Neuronal stem cell (in vitro differentiated cells): ENCODE measurements around the gene DCUN1D3.

Experiments used
- DNase-seq: peaks from one replicate; pipeline ENCODE4 v3.0.0-alpha.2; 2013; ENCODE audit warnings: low spot score
- H2AFZ ChIP-seq: one replicate; pipeline ENCODE4 v1.6.1; 2013; ENCODE audit warnings: mild to moderate bottlenecking, low read length, inconsistent platforms
- H2AK5ac ChIP-seq: 2 replicates; pipeline ENCODE4 v1.6.1; 2013; ENCODE audit warnings: low read depth, mild to moderate bottlenecking, inconsistent platforms, low read length, moderate library complexity, mixed read lengths
- H2BK120ac ChIP-seq: 2 replicates; pipeline ENCODE4 v1.6.1; 2013; ENCODE audit warnings: low read depth, mild to moderate bottlenecking, inconsistent platforms, low read length, moderate library complexity, mixed read lengths
- H2BK12ac ChIP-seq: one replicate; pipeline ENCODE4 v1.6.1; 2013; ENCODE audit warnings: low read length, inconsistent platforms
- H2BK15ac ChIP-seq: 2 replicates; pipeline ENCODE4 v1.6.1; 2013; ENCODE audit warnings: mild to moderate bottlenecking, low read length, inconsistent platforms, mixed read lengths
- H2BK5ac ChIP-seq: one replicate; pipeline ENCODE4 v1.6.1; 2013; ENCODE audit warnings: inconsistent platforms, mild to moderate bottlenecking, low read length, moderate library complexity
- H3K14ac ChIP-seq: one replicate; pipeline ENCODE4 v1.6.1; 2013; ENCODE audit warnings: low read length, inconsistent platforms
- H3K18ac ChIP-seq: 2 replicates; pipeline ENCODE4 v1.6.1; 2013; ENCODE audit warnings: low read length, inconsistent platforms
- H3K23ac ChIP-seq: 2 replicates; pipeline ENCODE4 v1.6.1; 2013; ENCODE audit warnings: low read depth, mild to moderate bottlenecking, mixed read lengths, low read length, inconsistent platforms; ENCODE audit not compliant: poor library complexity
- H3K27ac ChIP-seq: replicated peaks from 3 replicates; pipeline ENCODE4 v1.5.1; 2013; ENCODE audit warnings: low read length, inconsistent platforms
- H3K27me3 ChIP-seq, 3 experiments: 2 replicates each; pipeline ENCODE4 v1.6.1; 2013; ENCODE audit warnings: low read length in 3 of 3, mild to moderate bottlenecking in 2 of 3, inconsistent platforms in 1 of 3, low read depth in 1 of 3, mixed read lengths in 1 of 3, moderate library complexity in 1 of 3; ENCODE audit not compliant: control insufficient read depth in 3 of 3, insufficient read depth in 3 of 3
- H3K36me3 ChIP-seq, 2 donors: replicated peaks in 1 of 2; 2 replicates each; pipeline ENCODE4 v1.6.1; 2013; ENCODE audit warnings: low read length in 2 of 2; ENCODE audit not compliant: control insufficient read depth in 2 of 2, insufficient read depth in 2 of 2
- H3K4ac ChIP-seq: 2 replicates; pipeline ENCODE4 v1.6.1; 2013; ENCODE audit warnings: inconsistent platforms, mild to moderate bottlenecking, low read length, moderate library complexity
- H3K4me1 ChIP-seq, 2 donors: 1 replicate in 1 of 2; 2 replicates in 1 of 2; pipeline ENCODE4 v1.6.1; 2013; ENCODE audit warnings: low read length in 2 of 2, low read depth in 1 of 2; ENCODE audit not compliant: control insufficient read depth in 2 of 2, insufficient read depth in 1 of 2
- H3K4me2 ChIP-seq: one replicate; pipeline ENCODE4 v1.6.1; 2013; ENCODE audit warnings: mild to moderate bottlenecking, low read length, inconsistent platforms; ENCODE audit not compliant: insufficient read depth, poor library complexity, severe bottlenecking
- H3K4me3 ChIP-seq, 2 donors: 2 replicates each; pipeline ENCODE4 v1.5.1; 2013; ENCODE audit warnings: low read length in 2 of 2, mild to moderate bottlenecking in 2 of 2, inconsistent platforms in 1 of 2, moderate library complexity in 1 of 2
- H3K79me1 ChIP-seq: one replicate; pipeline ENCODE4 v1.6.1; 2013; ENCODE audit warnings: low read depth, mild to moderate bottlenecking, inconsistent platforms, low read length, moderate library complexity
- H3K9ac ChIP-seq: one replicate; pipeline ENCODE4 v1.6.1; 2013; ENCODE audit warnings: mild to moderate bottlenecking, low read depth, low read length, inconsistent platforms; ENCODE audit not compliant: poor library complexity
- H3K9me3 ChIP-seq, 2 donors: replicated peaks in 1 of 2; 2 replicates each; pipeline versions ENCODE3 to v1.6.1; 2013; ENCODE audit warnings: low read length in 2 of 2, mild to moderate bottlenecking in 2 of 2, inconsistent platforms in 1 of 2, low read depth in 1 of 2, mixed read lengths in 1 of 2, moderate library complexity in 1 of 2; ENCODE audit not compliant: control insufficient read depth in 2 of 2, insufficient read depth in 1 of 2
- H4K8ac ChIP-seq: one replicate; pipeline ENCODE4 v1.6.1; 2013; ENCODE audit warnings: low read depth, mild to moderate bottlenecking, inconsistent platforms, low read length, moderate library complexity
- H4K91ac ChIP-seq: one replicate; pipeline ENCODE4 v1.6.1; 2013; ENCODE audit warnings: low read length, low read depth, mild to moderate bottlenecking, inconsistent platforms; ENCODE audit not compliant: poor library complexity
- whole genome bisulfite sequencing, 2 donors: extraction: QIAGEN DNeasy Blood & Tissue Kit; methylation state at CpG; one replicate each; pipeline ENCODE4 v1.1.7; 2013; ENCODE audit warnings: missing lambda C conversion rate in 2 of 2, mixed read lengths in 1 of 2; ENCODE audit not compliant: insufficient read length in 2 of 2, insufficient replicate concordance in 1 of 2; ENCODE audit errors: extremely low coverage in 2 of 2; 5-methylcytosine and 5-hydroxymethylcytosine counted together

The DCUN1D3 gene

DNA sequence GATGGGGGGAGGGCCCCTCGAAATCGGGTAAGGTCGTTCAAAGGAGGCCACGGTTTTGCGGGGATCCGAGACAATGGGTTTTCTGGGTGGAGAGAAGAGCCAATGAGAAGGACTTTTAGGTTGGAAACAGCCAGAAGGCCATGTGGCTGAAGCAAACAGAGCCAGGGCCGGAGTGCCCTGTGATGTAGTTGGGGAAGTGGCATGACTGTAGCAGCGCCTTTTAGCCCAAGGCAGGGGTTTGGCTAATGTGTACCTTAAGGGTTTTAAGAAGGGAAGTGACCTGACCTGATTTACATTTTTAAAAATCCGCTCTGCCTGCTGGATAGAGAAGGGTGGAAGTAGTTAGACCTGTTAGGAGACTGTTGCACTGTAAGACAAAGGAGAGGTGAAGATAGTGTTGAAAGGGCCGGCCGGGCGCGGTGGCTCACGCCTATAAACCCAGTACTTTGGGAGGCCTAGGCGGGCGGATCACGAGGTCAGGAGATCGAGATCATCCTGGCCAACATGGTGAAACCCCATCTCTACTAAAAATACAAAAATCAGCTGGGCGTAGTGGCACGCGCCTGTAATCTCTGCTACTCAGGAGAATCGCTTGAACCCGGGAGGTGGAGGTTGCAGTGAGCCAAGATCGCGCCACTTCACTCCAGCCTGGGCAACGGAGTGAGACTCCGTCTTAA is 1.4 kb upstream of the DCUN1D3 start:
- Histone ChIP-seq H2BK15ac (no peak overlapping the region), H2AFZ (peak overlapping the region; percentile 90), H3K27me3 (no peaks in the 10 kb centered on the region), H3K36me3 (peaks cover 5 to 27% of the 10 kb centered on the region in 2 donors), H3K23ac (peak overlapping the region; percentile 38), H2BK120ac (no peak overlapping the region), H3K9me3 (no peaks in the 10 kb centered on the region), H3K79me1 (peaks cover 5% of the 10 kb centered on the region), H3K4me1 (peaks cover 9 to 16% of the 10 kb centered on the region in 2 donors), H2AK5ac (no peak overlapping the region), H3K27ac (peak overlapping the region; percentile 91), H3K4me2 (peak overlapping the region; percentile 58), H4K8ac (no peak overlapping the region), H4K91ac (no peak overlapping the region), H3K4ac (no peak overlapping the region), H3K4me3 (peak overlapping the region; percentile 73 to 86), H2BK12ac (no peak overlapping the region), H3K14ac (no peak overlapping the region), H2BK5ac (no peak overlapping the region), H3K9ac (peak overlapping the region; percentile 92), H3K18ac (no peak overlapping the region)
- peak; percentile 21 for DNase-seq
- no CpG with 5 or more reads among the region's 27 CpGs for WGBS, 2 donors

- no peak overlapping the region for H2BK120ac ChIP-seq
- peak overlapping the region; percentile 96 for H3K23ac ChIP-seq
- peak overlapping the region; percentile 53 for H2AK5ac ChIP-seq
- H3K79me1 ChIP-seq, result peaks cover 5% of the 10 kb centered on the region
- no peak overlapping the region for H3K4ac ChIP-seq
- H3K4me3 ChIP-seq, result peak overlapping the region; percentile 73 to 86
- H2BK12ac ChIP-seq, result no peak overlapping the region
- H4K91ac ChIP-seq, result no peak overlapping the region
- peak overlapping the region; percentile 97 for H3K18ac ChIP-seq
- no peak for DNase-seq
- peak overlapping the region; percentile 40 for H3K14ac ChIP-seq
- peak overlapping the region; percentile 58 for H3K4me2 ChIP-seq
- H3K36me3 ChIP-seq, result peaks cover 5 to 29% of the 10 kb centered on the region in 2 donors
- no peak overlapping the region for H4K8ac ChIP-seq
- no CpG with 5 or more reads among the region's 20 CpGs for WGBS, 2 donors
- H2AFZ ChIP-seq, result peak overlapping the region; percentile 90
- H3K4me1 ChIP-seq, result peaks cover 9 to 16% of the 10 kb centered on the region in 2 donors
- H2BK15ac ChIP-seq, result no peak overlapping the region
- no peaks in the 10 kb centered on the region for H3K27me3 ChIP-seq
- peak overlapping the region; percentile 92 for H3K9ac ChIP-seq
- H3K9me3 ChIP-seq, result no peaks in the 10 kb centered on the region
- H2BK5ac ChIP-seq, result peak overlapping the region; percentile 72
- peak overlapping the region; percentile 91 for H3K27ac ChIP-seq
Measured at GRCh38 chr16:20901068-20901435, 894 bp upstream of the DCUN1D3 start.

DNA sequence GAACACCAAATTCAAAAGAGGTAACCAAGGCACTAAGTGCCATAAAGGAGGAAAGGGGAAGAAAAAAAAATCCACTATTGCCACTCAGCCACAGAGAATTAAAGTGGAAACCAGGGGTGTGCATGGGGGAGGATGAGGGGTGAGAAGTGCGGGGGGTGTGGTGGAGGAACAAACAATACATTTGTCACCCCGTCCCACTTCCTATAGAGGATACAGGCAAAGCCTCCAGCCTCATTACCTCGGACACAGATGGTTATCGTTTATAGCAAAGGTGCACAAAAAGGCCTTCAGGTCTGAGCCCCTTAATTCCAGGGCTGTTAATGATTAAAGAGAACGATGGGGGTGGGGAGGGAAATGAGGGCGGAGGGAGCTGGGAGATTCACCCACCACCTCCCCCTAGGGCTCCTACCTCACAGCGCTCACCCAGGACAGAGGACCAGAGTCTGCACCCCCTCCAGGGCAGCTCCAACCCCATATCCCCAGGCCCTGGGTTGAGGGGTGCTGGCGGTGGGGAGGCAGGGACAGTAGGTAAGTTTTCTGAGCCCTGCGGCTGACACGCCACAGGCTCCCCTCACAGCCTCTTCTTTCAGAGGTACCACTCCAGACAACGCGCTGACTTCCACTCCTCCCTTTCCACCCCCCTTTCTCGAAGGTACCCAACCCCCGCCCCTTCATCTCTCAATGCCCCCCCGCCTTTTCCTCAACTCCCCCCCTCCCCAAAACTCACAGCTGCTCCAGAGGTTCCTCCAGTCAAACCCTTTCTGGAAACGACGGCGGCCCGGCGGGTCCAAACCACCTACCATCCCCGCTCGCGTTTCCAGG is 470 bp downstream of the DCUN1D3 start:
- H3K4me1 ChIP-seq, result peaks cover 7 to 16% of the 10 kb centered on the region in 2 donors
- peaks cover 5 to 42% of the 10 kb centered on the region in 2 donors for H3K36me3 ChIP-seq
- peak overlapping the region; percentile 88 for H3K18ac ChIP-seq
- no peaks in the 10 kb centered on the region for H3K27me3 ChIP-seq
- H2BK12ac ChIP-seq, result no peak overlapping the region
- peak overlapping the region; percentile 88 for H2AFZ ChIP-seq
- no peak overlapping the region for H3K14ac ChIP-seq
- H2BK15ac ChIP-seq, result no peak overlapping the region
- no peaks in the 10 kb centered on the region for H3K9me3 ChIP-seq
- no peak overlapping the region for H2BK120ac ChIP-seq
- H3K79me1 ChIP-seq, result peaks cover 5% of the 10 kb centered on the region
- peak; percentile 17 for DNase-seq
- no peak overlapping the region for H2AK5ac ChIP-seq
- no peak overlapping the region for H4K8ac ChIP-seq
- peak overlapping the region; percentile 81 for H3K4me2 ChIP-seq
- peak overlapping the region; percentile 73 to 96 for H3K4me3 ChIP-seq
- H3K9ac ChIP-seq, result peak overlapping the region; percentile 97
- H4K91ac ChIP-seq, result no peak overlapping the region
- WGBS, 2 donors, result no CpG with 5 or more reads among the region's 23 CpGs
- peak overlapping the region; percentile 29 for H3K27ac ChIP-seq
- H3K23ac ChIP-seq, result no peak overlapping the region
- no peak overlapping the region for H2BK5ac ChIP-seq
- no peak overlapping the region for H3K4ac ChIP-seq

DNA sequence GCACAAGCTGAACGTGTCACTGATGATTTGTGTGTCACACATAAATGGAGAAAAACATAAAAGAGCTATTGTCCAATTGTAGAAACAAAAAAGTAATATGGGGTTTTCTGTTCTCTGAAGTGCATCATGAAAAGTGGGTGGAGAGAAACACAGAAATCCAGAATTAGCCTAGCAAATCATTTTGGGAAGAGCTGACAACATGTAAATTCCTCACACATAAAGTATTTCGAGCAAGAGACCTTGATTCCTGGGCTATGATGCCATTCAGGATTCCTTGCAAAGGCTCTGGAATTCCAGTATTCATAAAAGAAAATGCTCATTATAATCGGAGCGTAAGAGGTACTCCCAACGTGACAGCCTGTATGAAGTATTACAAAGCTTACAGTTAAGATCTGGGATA is 1.1 kb downstream of the DCUN1D3 start:
- H3K23ac ChIP-seq, result no peak overlapping the region
- no peak overlapping the region for H2BK12ac ChIP-seq
- H3K36me3 ChIP-seq, result peaks cover 7 to 48% of the 10 kb centered on the region in 2 donors
- H3K27ac ChIP-seq, result no peak overlapping the region
- no peak overlapping the region for H4K91ac ChIP-seq
- peaks cover 7 to 16% of the 10 kb centered on the region in 2 donors for H3K4me1 ChIP-seq
- peak overlapping the region; percentile 73 to 96 for H3K4me3 ChIP-seq
- DNase-seq, result no peak
- no peak overlapping the region for H2BK120ac ChIP-seq
- H3K18ac ChIP-seq, result no peak overlapping the region
- no peak overlapping the region for H2AK5ac ChIP-seq
- no peak overlapping the region for H2AFZ ChIP-seq
- H3K9me3 ChIP-seq, result no peaks in the 10 kb centered on the region
- H2BK5ac ChIP-seq, result no peak overlapping the region
- H3K27me3 ChIP-seq, result no peaks in the 10 kb centered on the region
- no peak overlapping the region for H4K8ac ChIP-seq
- no peak overlapping the region for H3K4ac ChIP-seq
- peak overlapping the region; percentile 81 for H3K4me2 ChIP-seq
- no CpG with 5 or more reads among the region's 5 CpGs for whole genome bisulfite sequencing, 2 donors
- no peak overlapping the region for H3K9ac ChIP-seq
- H2BK15ac ChIP-seq, result no peak overlapping the region
- peaks cover 7% of the 10 kb centered on the region for H3K79me1 ChIP-seq
- no peak overlapping the region for H3K14ac ChIP-seq
